IMR-90 (cell line): Measurements from ENCODE around the gene CDCP2. TPM values are rescaled to one million over a fixed set of nuclear protein-coding genes. Genes with fewer than 3 reads are reported as not detected.

Experiments used
- ATAC-seq: fragments of 200-7000 bp; cut with Tn5 transposase; 2 replicates; pipeline ENCODE4 v1.9.1; 2020; ENCODE audit warnings: low read depth, mild to moderate bottlenecking, moderate library complexity
- BruUV-seq: library from RNA; stranded (reverse); fragments of 400-500 nt; replicated peaks from 2 replicates; lab custom pipeline; 2021; lab: Mats Ljungman, UMichigan
- CTCF ChIA-PET: fragments of 300-600 bp; formaldehyde crosslinking; extraction: SDS; loops from one replicate; lab custom pipeline; 2021; ENCODE audit warnings: antibody characterized with exemption; lab: Yijun Ruan, JAX
- POLR2A ChIA-PET: fragments of 300-600 bp; sonication (Branson Sonifier 250); formaldehyde crosslinking; loops from one replicate; lab custom pipeline; 2022; ENCODE audit warnings: antibody characterized with exemption; ENCODE audit not compliant: unreplicated experiment; lab: Charles Lee
- DNase-seq: peaks from one replicate; pipeline ENCODE4 v3.0.0; 2013
- H2AFZ ChIP-seq: replicated peaks from 2 replicates; pipeline ENCODE3; 2013; ENCODE audit warnings: low read length, mild to moderate bottlenecking; ENCODE audit not compliant: poor library complexity
- H2AK5ac ChIP-seq: 2 replicates; pipeline ENCODE4 v1.6.1; 2013; ENCODE audit warnings: low read depth, low read length, inconsistent platforms
- H2AK9ac ChIP-seq: replicated peaks from 2 replicates; pipeline ENCODE3; 2013; ENCODE audit warnings: mild to moderate bottlenecking, low read depth, low read length, moderate library complexity; ENCODE audit not compliant: poor library complexity
- H2BK120ac ChIP-seq: 2 replicates; pipeline ENCODE4 v1.6.1; 2013; ENCODE audit warnings: low read depth, low read length, inconsistent platforms
- H2BK15ac ChIP-seq: 3 replicates; pipeline ENCODE4 v1.6.1; 2013; ENCODE audit warnings: low read depth, low read length, inconsistent platforms
- H2BK20ac ChIP-seq: 2 replicates; pipeline ENCODE4 v1.6.1; 2013; ENCODE audit warnings: low read depth, mild to moderate bottlenecking, inconsistent platforms, low read length, moderate library complexity
- H2BK5ac ChIP-seq: 2 replicates; pipeline ENCODE4 v1.6.1; 2013; ENCODE audit warnings: mild to moderate bottlenecking, low read depth, low read length, inconsistent platforms; ENCODE audit not compliant: poor library complexity, severe bottlenecking
- H3K14ac ChIP-seq: replicated peaks from 2 replicates; pipeline ENCODE4 v1.6.1; 2013; ENCODE audit warnings: low read depth, low read length, inconsistent platforms
- H3K18ac ChIP-seq: 2 replicates; pipeline ENCODE4 v1.6.1; 2013; ENCODE audit warnings: low read depth, low read length, control low read depth
- H3K23ac ChIP-seq: 2 replicates; pipeline ENCODE4 v1.6.1; 2013; ENCODE audit warnings: low read depth, low read length, inconsistent platforms
- H3K27ac ChIP-seq: 2 replicates; pipeline ENCODE4 v1.5.1; 2013; ENCODE audit warnings: mild to moderate bottlenecking, control low read depth, low read length; ENCODE audit not compliant: insufficient read depth
- H3K27me3 ChIP-seq: 2 replicates; pipeline ENCODE4 v1.6.1; 2013; ENCODE audit warnings: low read length; ENCODE audit not compliant: control insufficient read depth, insufficient read depth
- H3K36me3 ChIP-seq: 2 replicates; pipeline ENCODE4 v1.6.1; 2013; ENCODE audit warnings: low read length, mixed read lengths; ENCODE audit not compliant: control insufficient read depth, insufficient read depth
- H3K4ac ChIP-seq: 2 replicates; pipeline ENCODE4 v1.6.1; 2013; ENCODE audit warnings: low read depth, low read length, inconsistent platforms
- H3K4me1 ChIP-seq: 2 replicates; pipeline ENCODE4 v1.6.1; 2013; ENCODE audit warnings: low read length, mixed read lengths; ENCODE audit not compliant: control insufficient read depth, insufficient read depth
- H3K4me2 ChIP-seq: 2 replicates; pipeline ENCODE4 v1.6.1; 2013; ENCODE audit warnings: low read depth, mild to moderate bottlenecking, control low read depth, low read length, moderate library complexity
- H3K4me3 ChIP-seq: 2 replicates; pipeline ENCODE4 v1.5.1; 2013; ENCODE audit warnings: low read depth, mild to moderate bottlenecking, control low read depth, low read length, moderate library complexity; ENCODE audit not compliant: insufficient read depth
- H3K56ac ChIP-seq: 2 replicates; pipeline ENCODE4 v1.6.1; 2013; ENCODE audit warnings: low read length, inconsistent platforms; ENCODE audit not compliant: insufficient read depth; ENCODE audit errors: extremely low read depth
- H3K79me1 ChIP-seq, 2 experiments: 2 replicates each; pipeline ENCODE4 v1.6.1; 2013; ENCODE audit warnings: low read length in 2 of 2, inconsistent platforms in 1 of 2, low read depth in 1 of 2
- H3K9ac ChIP-seq: 2 replicates; pipeline ENCODE4 v1.6.1; 2013; ENCODE audit warnings: low read depth, low read length, control low read depth
- H3K9me1 ChIP-seq: 2 replicates; pipeline ENCODE4 v1.6.1; 2013; ENCODE audit warnings: low read length, inconsistent platforms; ENCODE audit not compliant: insufficient read depth
- H3K9me3 ChIP-seq: 2 replicates; pipeline ENCODE4 v1.6.1; 2013; ENCODE audit warnings: low read length; ENCODE audit not compliant: control insufficient read depth, insufficient read depth
- H4K20me1 ChIP-seq: 2 replicates; pipeline ENCODE4 v1.6.1; 2013; ENCODE audit warnings: low read length, inconsistent platforms; ENCODE audit not compliant: insufficient read depth
- H4K5ac ChIP-seq: 2 replicates; pipeline ENCODE4 v1.6.1; 2013; ENCODE audit warnings: mild to moderate bottlenecking, low read depth, low read length, control low read depth
- H4K8ac ChIP-seq, 2 experiments: 2 replicates each; pipeline ENCODE4 v1.6.1; 2013; ENCODE audit warnings: low read depth in 2 of 2, low read length in 2 of 2, control low read depth in 1 of 2, inconsistent platforms in 1 of 2
- H4K91ac ChIP-seq: 2 replicates; pipeline ENCODE4 v1.6.1; 2013; ENCODE audit warnings: low read depth, low read length, inconsistent platforms; ENCODE audit not compliant: insufficient read depth
- BHLHE40 ChIP-seq: fragments of 150-350 bp; IDR thresholded peaks from 2 replicates; pipeline ENCODE4 v1.6.1; 2016; ENCODE audit warnings: mild to moderate bottlenecking, low read depth, low read length
- CEBPB ChIP-seq: IDR thresholded peaks from 2 replicates; pipeline ENCODE4 v1.6.1; 2012; ENCODE audit warnings: low read depth, low read length, improper control_type of control experiment
- CHD1 ChIP-seq: IDR thresholded peaks from 2 replicates; pipeline ENCODE4 v1.6.1; 2012; ENCODE audit warnings: low read depth, low read length, improper control_type of control experiment
- CTCF ChIP-seq: conservative IDR thresholded peaks from 2 replicates; pipeline ENCODE4 v1.5.1; 2012; ENCODE audit warnings: mild to moderate bottlenecking, low read depth, low read length, improper control_type of control experiment
- MAFK ChIP-seq: IDR thresholded peaks from 2 replicates; pipeline ENCODE4 v1.6.1; 2012; ENCODE audit warnings: low read depth, low read length, improper control_type of control experiment
- MAZ ChIP-seq: IDR thresholded peaks from 2 replicates; pipeline ENCODE4 v1.6.1; 2012; ENCODE audit warnings: low read depth, mild to moderate bottlenecking, low read length, improper control_type of control experiment, moderate library complexity, borderline replicate concordance
- MXI1 ChIP-seq: IDR thresholded peaks from 2 replicates; pipeline ENCODE4 v1.6.1; 2012; ENCODE audit warnings: low read depth, mild to moderate bottlenecking, low read length, moderate library complexity, borderline replicate concordance
- NFE2L2 ChIP-seq: fragments of 150-350 bp; IDR thresholded peaks from 2 replicates; pipeline ENCODE4 v1.6.1; 2016; ENCODE audit warnings: low read depth, mild to moderate bottlenecking, low read length
- POLR2A ChIP-seq: IDR thresholded peaks from 2 replicates; pipeline ENCODE4 v1.6.1; 2012; ENCODE audit warnings: mild to moderate bottlenecking, low read depth, low read length
- RCOR1 ChIP-seq: IDR thresholded peaks from 2 replicates; pipeline ENCODE4 v1.6.1; 2012; ENCODE audit warnings: mild to moderate bottlenecking, low read length, improper control_type of control experiment; ENCODE audit not compliant: insufficient replicate concordance
- RFX5 ChIP-seq: IDR thresholded peaks from 2 replicates; pipeline ENCODE4 v1.8.0; 2012; ENCODE audit warnings: low read depth, mild to moderate bottlenecking, low read length, moderate library complexity
- SMC3 ChIP-seq: fragments of 150-350 bp; IDR thresholded peaks from 2 replicates; pipeline ENCODE4 v1.6.1; 2016; ENCODE audit warnings: low read depth, mild to moderate bottlenecking, antibody characterized with exemption, low read length, moderate library complexity
- USF2 ChIP-seq: fragments of 150-350 bp; IDR thresholded peaks from 2 replicates; pipeline ENCODE4 v1.6.1; 2017; ENCODE audit warnings: mild to moderate bottlenecking, antibody characterized with exemption, low read length, low read depth
- whole genome bisulfite sequencing, 2 experiments: methylation state at CpG; one replicate each; pipeline versions ENCODE4 v1.1.5 to v1.1.7; 2013; ENCODE audit warnings: missing lambda C conversion rate in 2 of 2; ENCODE audit not compliant: insufficient read length in 1 of 2; ENCODE audit errors: extremely low coverage in 2 of 2; 5-methylcytosine and 5-hydroxymethylcytosine counted together
- dilution Hi-C: fragments of 300-500 bp; cut with HindIII; formaldehyde crosslinking; loops from one replicate; pipeline ENCODE4 v1.14.3; 2018; ENCODE audit warnings: low sequenced_read_pairs; ENCODE audit not compliant: unreplicated experiment
- in situ Hi-C: fragments of 300-500 bp; cut with MboI; formaldehyde crosslinking; loops from 3 replicates; pipeline ENCODE4 v1.14.3; 2019; ENCODE audit warnings: low sequenced_read_pairs, inconsistent platforms, mixed read lengths
- intact Hi-C: fragments of 100-400 bp; cut with micrococcal nuclease; formaldehyde crosslinking; loops from 2 replicates; pipeline ENCODE4 v1.10.0; 2022
- polyA plus RNA-seq, 3 experiments: library from polyadenylated mRNA; depleted of rRNA; stranded (reverse); fragments of >200 nt; gene quantifications; 2 replicates each; pipeline ENCODE4 v1.2.3, GENCODE V29; 2012; ENCODE audit warnings: low replicate concordance in 1 of 3
- total RNA-seq: library from RNA; depleted of rRNA; stranded (reverse); fragments of >200 nt; gene quantifications from 2 replicates; pipeline ENCODE4 v1.2.3, GENCODE V29; 2012

Gene CDCP2
- total and polyA plus RNA-seq, 2 of the 4 experiments (the other 2 are of a cell fraction) = not detected

- no peak overlapping the region for H4K91ac ChIP-seq
- no peaks in the 10 kb centered on the region for H3K27me3 ChIP-seq
- DNase-seq (no peak), ATAC-seq (no peak)
- H4K8ac ChIP-seq = no peak overlapping the region
- no peaks in the 10 kb centered on the region for H3K79me1 ChIP-seq
- no peak overlapping the region for H2AFZ ChIP-seq
- H3K56ac ChIP-seq = no peak overlapping the region
- no peak overlapping the region for H3K4ac ChIP-seq
- in situ Hi-C loops (loop anchor here (10.0 kb wide), 1 partner anchor 389 kb away; no protein-coding TSS in a partner anchor), intact Hi-C loops (no loop called here), dilution Hi-C loops (no loop called here)
- CTCF ChIA-PET = no interaction called here
- no peaks in the 10 kb centered on the region for H3K36me3 ChIP-seq
- no peak overlapping the region for H3K14ac ChIP-seq
- H2BK120ac ChIP-seq = no peak overlapping the region
- no CpG with 5 or more reads among the region's 6 CpGs for WGBS, 2 experiments
- H3K4me3 ChIP-seq = no peak overlapping the region
- no peak overlapping the region for H3K4me2 ChIP-seq
- no peak overlapping the region for H2BK5ac ChIP-seq
- no peak overlapping the region for H3K18ac ChIP-seq
- no TSS peak for BruUV-seq
- H4K5ac ChIP-seq = no peak overlapping the region
- H2AK5ac ChIP-seq = no peak overlapping the region
- no peak overlapping the region for H2BK20ac ChIP-seq
- H3K4me1 ChIP-seq = no peaks in the 10 kb centered on the region
- H3K9me1 ChIP-seq = no peaks in the 10 kb centered on the region; the same call in 1 of the 2 replicates
- H3K9ac ChIP-seq = no peak overlapping the region
- no peaks in the 10 kb centered on the region for H3K9me3 ChIP-seq
- no peak overlapping the region for H3K27ac ChIP-seq
- H2AK9ac ChIP-seq = no peak overlapping the region
- no peak for TF ChIP-seq MAZ
- no peak for TF ChIP-seq RCOR1
- TF ChIP-seq USF2 = no peak
- TF ChIP-seq NFE2L2 = no peak
- TF ChIP-seq CTCF = no peak
- TF ChIP-seq CHD1 = no peak
- TF ChIP-seq POLR2A = no peak
- TF ChIP-seq BHLHE40 = no peak
- no peak for TF ChIP-seq RFX5
- TF ChIP-seq CEBPB = no peak
- TF ChIP-seq MXI1 = no peak
- TF ChIP-seq SMC3 = no peak
- TF ChIP-seq MAFK = no peak
- no peaks in the 10 kb centered on the region for H4K20me1 ChIP-seq
- H3K23ac ChIP-seq = no peak overlapping the region
- POLR2A ChIA-PET = no interaction called here
- H2BK15ac ChIP-seq = no peak overlapping the region
Measured at GRCh38 chr1:54105736-54106269, 47.0 kb downstream of the CDCP2 start.
